IPS-20b (cell line): ENCODE data around the gene DVL2.

Experiments used
- H3K27ac ChIP-seq: one replicate; pipeline ENCODE4 v1.5.1; 2013; ENCODE audit warnings: low read length
- H3K27me3 ChIP-seq: 2 replicates; pipeline ENCODE4 v1.6.1; 2013; ENCODE audit warnings: mild to moderate bottlenecking, low read length, inconsistent platforms; ENCODE audit not compliant: insufficient read depth
- H3K36me3 ChIP-seq: 2 replicates; pipeline ENCODE4 v1.6.1; 2013; ENCODE audit warnings: low read depth, mild to moderate bottlenecking, inconsistent platforms, low read length, moderate library complexity; ENCODE audit not compliant: insufficient read depth
- H3K4me1 ChIP-seq: 2 replicates; pipeline ENCODE4 v1.6.1; 2013; ENCODE audit warnings: mild to moderate bottlenecking, control low read depth, inconsistent platforms, low read length, moderate library complexity; ENCODE audit not compliant: insufficient read depth
- H3K4me3 ChIP-seq: 2 replicates; pipeline ENCODE4 v1.5.1; 2013; ENCODE audit warnings: mild to moderate bottlenecking, low read length, inconsistent platforms
- H3K9ac ChIP-seq: 2 replicates; pipeline ENCODE4 v1.6.1; 2013; ENCODE audit warnings: low read depth, mild to moderate bottlenecking, inconsistent platforms, low read length, moderate library complexity
- H3K9me3 ChIP-seq: 2 replicates; pipeline ENCODE4 v1.6.1; 2013; ENCODE audit warnings: mild to moderate bottlenecking, low read depth, low read length, inconsistent platforms; ENCODE audit not compliant: insufficient read depth

The DVL2 gene

DNA sequence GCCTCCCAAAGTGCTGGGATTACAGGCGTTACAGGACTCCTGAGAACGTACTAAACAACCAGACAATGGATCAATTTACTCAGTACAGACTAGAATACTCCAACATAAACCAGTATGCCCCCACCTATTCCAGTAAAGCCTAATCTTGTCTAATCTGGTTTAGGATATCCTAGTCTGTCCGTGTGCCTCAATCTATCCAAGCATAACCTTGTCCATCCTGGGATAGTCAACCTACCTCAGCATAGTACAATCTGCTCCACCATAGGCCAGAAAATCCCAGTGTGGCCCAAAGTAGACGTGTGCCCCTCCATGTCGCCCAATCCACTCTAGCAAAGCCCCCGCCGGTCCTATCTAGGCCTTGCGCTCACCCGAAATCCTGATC, 625 bp downstream of the DVL2 start:
- H3K27me3 ChIP-seq: no peaks in the 10 kb centered on the region
- peak overlapping the region; percentile 100 for H3K4me3 ChIP-seq
- no peaks in the 10 kb centered on the region for H3K9me3 ChIP-seq
- peak overlapping the region; percentile 10 for H3K27ac ChIP-seq
- peaks cover 13% of the 10 kb centered on the region for H3K4me1 ChIP-seq
- peaks cover 53% of the 10 kb centered on the region for H3K36me3 ChIP-seq
- H3K9ac ChIP-seq: peak overlapping the region; percentile 98

DNA sequence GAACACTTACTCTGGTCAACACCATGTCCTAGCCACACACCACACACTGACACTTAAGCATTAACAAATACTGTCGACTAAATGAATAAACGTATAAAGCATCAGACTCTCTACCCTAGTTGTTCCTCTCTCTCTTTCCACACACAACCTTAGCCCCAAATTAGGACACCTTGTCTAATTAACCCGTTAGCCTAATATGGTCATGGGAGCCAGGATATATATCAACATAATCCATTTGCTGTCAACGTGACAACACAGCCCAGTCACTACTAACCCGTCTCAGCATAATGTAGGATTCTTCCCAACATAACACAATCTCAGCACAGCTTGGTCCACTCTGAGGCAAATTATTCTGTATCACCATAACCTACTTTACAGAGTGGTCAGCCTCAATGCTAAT, 2.2 kb downstream of the DVL2 start:
- Histone ChIP-seq H3K9ac (no peak overlapping the region), H3K4me3 (peak overlapping the region; percentile 12), H3K4me1 (peaks cover 9% of the 10 kb centered on the region), H3K27me3 (no peaks in the 10 kb centered on the region), H3K36me3 (peaks cover 64% of the 10 kb centered on the region), H3K27ac (no peak overlapping the region), H3K9me3 (no peaks in the 10 kb centered on the region)

DNA sequence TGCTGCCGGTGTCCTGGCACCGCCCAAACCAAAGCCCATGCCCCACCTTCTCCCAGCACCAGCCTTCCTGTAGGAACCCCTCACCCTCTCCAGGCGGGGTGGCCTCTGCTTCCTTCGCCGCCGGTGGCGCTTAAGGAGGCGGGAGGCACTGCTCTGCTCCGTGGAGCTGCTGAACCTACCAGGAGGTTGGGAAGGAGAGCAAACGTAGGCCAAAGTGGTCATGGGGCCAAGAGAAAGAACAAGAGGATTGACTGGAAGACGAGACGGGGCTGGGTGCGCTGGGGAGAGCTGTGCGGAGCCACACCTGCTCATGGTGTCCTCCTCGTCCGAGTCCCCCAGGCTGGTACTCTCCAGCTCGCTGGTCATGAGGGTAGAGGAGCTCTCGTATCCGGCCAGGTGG, 4.8 kb downstream of the DVL2 start:
- Histone ChIP-seq H3K4me1 (peaks cover under 1% of the 10 kb centered on the region; the same call in 1 of the 2 replicates), H3K27ac (no peak overlapping the region), H3K36me3 (peaks cover 64% of the 10 kb centered on the region), H3K9me3 (no peaks in the 10 kb centered on the region), H3K4me3 (no peak overlapping the region), H3K9ac (no peak overlapping the region), H3K27me3 (no peaks in the 10 kb centered on the region)

DNA sequence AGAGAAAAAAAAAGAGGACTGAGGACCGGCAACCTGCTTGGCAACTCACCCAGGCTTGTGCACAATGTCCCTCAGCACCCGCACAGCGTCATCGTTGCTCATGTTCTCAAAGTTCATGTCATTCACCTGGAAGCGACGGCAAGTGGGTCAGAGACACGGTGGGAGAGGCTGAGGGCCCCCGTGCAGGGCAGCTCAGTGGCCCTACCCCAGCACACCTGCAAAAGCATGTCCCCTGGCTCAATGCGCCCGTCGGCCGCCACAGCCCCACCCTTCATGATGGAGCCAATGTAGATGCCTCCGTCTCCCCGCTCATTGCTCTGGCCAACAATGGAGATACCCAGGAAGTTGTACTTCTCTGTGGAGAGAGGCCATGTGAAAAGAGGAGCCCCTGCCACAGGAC, 5.4 kb downstream of the DVL2 start:
- no peaks in the 10 kb centered on the region for H3K9me3 ChIP-seq
- H3K9ac ChIP-seq: no peak overlapping the region
- H3K36me3 ChIP-seq: peaks cover 69% of the 10 kb centered on the region
- no peaks in the 10 kb centered on the region for H3K27me3 ChIP-seq
- no peak overlapping the region for H3K4me3 ChIP-seq
- no peaks in the 10 kb centered on the region; the same call in 1 of the 2 replicates for H3K4me1 ChIP-seq
- H3K27ac ChIP-seq: no peak overlapping the region

DNA sequence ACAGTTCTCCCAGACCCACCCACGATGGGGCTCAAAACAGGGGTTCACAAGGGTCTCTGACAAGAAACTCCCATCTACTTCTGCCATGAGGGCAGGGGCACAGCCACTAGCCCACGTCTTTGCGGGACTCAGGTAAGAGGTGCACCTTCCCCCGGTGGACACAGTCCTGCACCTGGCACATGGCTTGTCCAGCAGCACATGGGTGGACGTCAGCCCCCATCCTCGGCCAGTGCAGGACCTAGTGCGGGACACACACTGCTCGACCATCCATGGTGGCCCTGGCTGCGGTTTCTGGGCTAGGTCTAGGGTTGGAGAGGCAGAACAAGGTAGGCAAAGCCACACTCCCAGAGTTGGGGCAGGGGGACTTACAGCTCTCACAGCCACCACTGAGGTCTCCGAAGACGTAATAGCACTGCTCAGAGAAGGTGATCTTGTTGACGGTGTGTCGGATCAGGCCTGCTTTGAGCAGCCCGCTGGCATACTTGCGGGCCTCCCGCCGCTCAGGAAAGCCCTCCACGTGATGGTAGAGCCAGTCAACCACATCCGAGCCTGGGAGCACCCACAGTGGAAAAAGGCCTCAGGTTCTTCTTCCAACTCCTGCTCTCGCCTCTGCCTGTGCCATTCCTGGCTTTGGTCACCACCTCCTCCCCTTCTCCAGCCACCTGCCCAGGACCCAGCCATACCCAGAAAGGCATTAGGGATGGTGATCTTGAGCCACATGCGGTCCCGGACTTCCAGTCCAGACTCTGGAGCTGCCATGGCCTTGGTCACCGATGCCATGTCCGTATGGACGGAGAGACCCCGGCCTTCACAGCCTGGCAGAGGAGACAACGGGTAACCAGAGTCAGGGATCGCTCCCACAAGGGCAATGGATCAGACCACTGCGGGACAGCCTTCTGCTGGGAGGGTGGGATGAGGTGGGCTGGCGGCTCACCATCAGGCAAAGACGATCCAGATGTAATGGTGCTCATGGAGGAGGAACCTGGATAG, 7.3 kb downstream of the DVL2 start:
- peaks cover 88% of the 10 kb centered on the region for H3K36me3 ChIP-seq
- H3K9me3 ChIP-seq: no peaks in the 10 kb centered on the region
- H3K4me1 ChIP-seq: no peaks in the 10 kb centered on the region; the same call in 1 of the 2 replicates
- no peak overlapping the region for H3K27ac ChIP-seq
- H3K9ac ChIP-seq: no peak overlapping the region
- no peak overlapping the region for H3K4me3 ChIP-seq
- no peaks in the 10 kb centered on the region for H3K27me3 ChIP-seq

DNA sequence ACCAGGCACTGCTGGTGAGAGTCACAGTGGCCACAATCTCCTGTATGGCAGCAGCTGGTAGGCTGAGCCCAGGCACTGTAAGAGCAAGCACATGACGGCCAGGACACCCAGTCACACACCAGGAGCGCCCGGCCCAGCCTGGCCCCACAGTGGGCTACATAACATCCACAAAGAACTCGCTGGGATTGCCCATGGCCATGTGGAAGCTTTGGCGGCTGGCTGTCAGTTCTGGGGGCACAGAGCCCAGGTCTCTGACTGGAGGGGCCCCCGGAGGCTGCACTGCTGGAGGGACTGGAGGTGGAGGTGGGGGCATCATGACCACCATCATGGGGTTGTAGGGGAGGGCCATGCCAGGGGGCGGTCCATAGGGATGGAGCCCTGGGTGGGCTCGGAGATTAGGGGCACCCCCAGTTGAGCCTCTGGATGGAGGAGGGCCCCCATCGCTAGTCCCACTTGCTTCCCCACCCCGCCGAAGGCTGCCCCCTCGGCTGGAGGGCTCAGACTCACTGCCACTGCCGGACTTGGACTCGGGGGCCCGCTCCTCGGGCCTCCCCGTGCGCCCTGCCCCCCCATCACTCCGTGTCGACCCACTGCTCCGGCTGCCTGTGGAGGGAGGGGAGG, 8.5 kb downstream of the DVL2 start:
- no peak overlapping the region for H3K9ac ChIP-seq
- no peak overlapping the region for H3K27ac ChIP-seq
- no peaks in the 10 kb centered on the region for H3K4me1 ChIP-seq
- H3K4me3 ChIP-seq: no peak overlapping the region
- no peaks in the 10 kb centered on the region for H3K9me3 ChIP-seq
- no peaks in the 10 kb centered on the region for H3K27me3 ChIP-seq
- H3K36me3 ChIP-seq: peaks cover 98% of the 10 kb centered on the region

DNA sequence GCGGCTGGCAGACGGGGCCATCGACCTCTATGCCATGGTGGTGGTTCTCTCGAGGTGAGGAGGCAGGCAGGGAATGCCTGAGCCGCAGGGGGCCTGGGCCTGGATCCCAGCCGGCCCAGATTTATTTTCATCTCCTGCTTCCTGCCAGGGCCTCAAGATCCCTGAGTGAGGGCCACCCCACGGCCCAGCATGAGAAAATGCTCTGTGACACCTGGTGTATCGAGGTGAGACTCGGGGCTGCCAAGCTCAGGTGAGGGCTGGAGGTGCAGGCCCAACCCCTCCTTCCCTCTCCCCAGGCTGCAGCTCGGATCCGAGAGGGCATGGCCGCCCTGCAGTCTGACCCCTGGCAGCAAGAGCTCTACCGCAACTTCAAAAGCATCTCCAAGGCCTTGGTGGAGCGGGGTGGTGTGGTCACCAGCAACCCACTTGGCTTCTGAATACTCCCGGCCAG, 9.6 kb downstream of the DVL2 start:
- no peaks in the 10 kb centered on the region for H3K4me1 ChIP-seq
- H3K27ac ChIP-seq: no peak overlapping the region
- H3K4me3 ChIP-seq: no peak overlapping the region
- H3K9ac ChIP-seq: no peak overlapping the region
- peaks cover 87% of the 10 kb centered on the region for H3K36me3 ChIP-seq
- H3K27me3 ChIP-seq: no peaks in the 10 kb centered on the region
- no peaks in the 10 kb centered on the region for H3K9me3 ChIP-seq

DNA sequence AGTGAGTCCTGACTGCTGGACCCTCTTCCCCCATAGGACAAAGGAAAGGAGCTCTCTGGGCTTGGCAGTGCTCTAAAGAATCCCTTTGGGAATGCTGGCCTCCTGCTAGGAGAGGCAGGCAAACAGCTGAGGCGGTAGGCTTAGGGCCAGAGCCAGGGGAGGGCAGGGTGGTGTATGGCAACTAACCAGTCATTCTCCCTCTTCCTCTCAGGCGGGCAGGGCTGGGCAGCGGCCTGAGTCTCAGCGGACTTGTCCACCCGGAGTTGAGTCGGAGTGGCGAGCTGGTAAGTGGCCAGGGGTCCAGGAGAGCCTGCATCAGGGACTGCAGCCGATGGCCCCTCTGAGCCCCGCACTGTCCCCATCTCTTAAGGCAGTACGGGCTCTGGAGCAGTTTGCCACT, 10.2 kb downstream of the DVL2 start:
- Histone ChIP-seq H3K4me1 (0 out of 2 replicates have a peak, but pooled peaks cover 4% of the 10 kb centered on the region), H3K27me3 (no peaks in the 10 kb centered on the region; the same call in 1 of the 2 replicates), H3K9ac (no peak overlapping the region), H3K27ac (no peak overlapping the region), H3K36me3 (peaks cover 81% of the 10 kb centered on the region), H3K9me3 (no peaks in the 10 kb centered on the region), H3K4me3 (no peak overlapping the region)

DNA sequence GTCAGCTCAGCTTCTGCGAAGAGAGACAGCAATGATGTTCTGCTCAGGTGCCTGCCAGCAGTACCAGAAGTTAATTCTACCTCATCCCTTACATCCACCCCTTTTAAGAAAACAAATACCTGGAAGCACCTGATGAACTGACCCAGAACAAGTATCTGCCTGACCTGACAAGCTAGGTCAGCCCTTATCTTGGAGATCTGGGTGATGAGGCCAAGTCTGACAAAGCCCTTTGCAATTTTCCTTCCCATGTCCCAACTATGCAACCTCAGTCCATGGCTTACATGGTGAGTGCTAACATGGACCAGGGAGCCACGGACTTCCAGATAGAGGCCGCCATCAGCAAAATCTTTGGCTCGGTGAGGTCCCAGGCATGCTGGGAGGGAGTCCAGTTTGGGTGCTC, 10.9 kb downstream of the DVL2 start:
- no peaks in the 10 kb centered on the region for H3K9me3 ChIP-seq
- no peaks in the 10 kb centered on the region; the same call in 1 of the 2 replicates for H3K27me3 ChIP-seq
- H3K9ac ChIP-seq: no peak overlapping the region
- peaks cover 74% of the 10 kb centered on the region for H3K36me3 ChIP-seq
- no peak overlapping the region for H3K4me3 ChIP-seq
- H3K27ac ChIP-seq: no peak overlapping the region
- H3K4me1 ChIP-seq: peaks cover 8% of the 10 kb centered on the region; the same call in 1 of the 2 replicates

DNA sequence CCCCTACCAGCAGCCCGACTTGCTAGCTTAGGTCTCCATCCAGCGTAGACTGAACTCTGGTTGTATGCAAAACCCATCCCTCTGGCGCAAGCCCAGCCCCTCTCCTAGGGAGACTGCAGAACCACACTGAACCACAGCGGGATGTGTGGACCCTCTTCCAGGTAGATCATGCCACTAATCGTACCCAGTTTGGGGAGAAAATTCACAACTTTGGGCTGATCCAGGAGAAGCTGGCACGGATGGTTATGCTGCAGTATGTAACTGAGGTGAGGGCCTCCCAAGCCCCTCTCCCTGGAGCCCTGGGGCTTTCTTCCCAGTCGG, 11.4 kb downstream of the DVL2 start:
- Histone ChIP-seq H3K4me1 (peaks cover 13% of the 10 kb centered on the region; the same call in 1 of the 2 replicates), H3K36me3 (peaks cover 70% of the 10 kb centered on the region), H3K27me3 (no peaks in the 10 kb centered on the region; the same call in 1 of the 2 replicates), H3K9me3 (no peaks in the 10 kb centered on the region), H3K9ac (no peak overlapping the region), H3K4me3 (no peak overlapping the region), H3K27ac (no peak overlapping the region)

DNA sequence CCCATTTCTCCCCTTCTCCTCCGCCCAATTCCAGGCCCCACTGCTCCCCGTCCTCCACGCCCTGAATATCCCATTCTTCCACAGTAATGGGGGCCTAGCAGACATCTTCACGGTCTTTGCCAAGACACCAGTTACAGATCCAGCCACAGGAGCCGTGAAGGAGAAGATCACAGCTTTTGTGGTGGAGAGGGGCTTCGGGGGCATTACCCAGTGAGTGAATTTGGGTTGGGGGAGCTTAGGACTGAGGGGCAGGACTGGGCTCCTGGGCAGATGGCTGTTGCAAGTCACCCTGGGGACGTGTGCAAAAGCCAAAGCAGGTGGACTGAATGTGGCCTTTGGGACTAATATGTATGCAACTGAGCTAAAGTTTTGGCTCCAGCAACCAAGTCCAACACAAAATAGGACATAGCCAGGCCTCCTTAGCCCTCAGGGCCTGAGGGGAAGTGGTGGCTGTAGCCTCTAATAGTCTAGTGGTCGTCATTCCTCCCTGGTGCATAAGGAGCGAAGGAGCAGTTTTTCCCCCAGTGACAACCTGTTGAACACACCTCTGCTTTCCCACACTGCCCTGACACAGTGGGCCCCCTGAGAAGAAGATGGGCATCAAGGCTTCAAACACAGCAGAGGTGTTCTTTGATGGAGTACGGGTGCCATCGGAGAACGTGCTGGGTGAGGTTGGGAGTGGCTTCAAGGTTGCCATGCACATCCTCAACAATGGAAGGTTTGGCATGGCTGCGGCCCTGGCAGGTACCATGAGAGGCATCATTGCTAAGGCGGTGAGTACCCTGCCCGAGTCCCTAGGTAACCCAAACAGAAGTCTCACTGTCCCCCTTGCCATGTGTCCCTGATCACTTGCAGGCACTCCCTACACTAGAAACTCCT, 12.0 kb downstream of the DVL2 start:
- H3K4me3 ChIP-seq: no peak overlapping the region
- H3K36me3 ChIP-seq: peaks cover 64% of the 10 kb centered on the region
- H3K27ac ChIP-seq: no peak overlapping the region
- no peaks in the 10 kb centered on the region for H3K9me3 ChIP-seq
- no peaks in the 10 kb centered on the region; the same call in 1 of the 2 replicates for H3K27me3 ChIP-seq
- peaks cover 16% of the 10 kb centered on the region; the same call in 1 of the 2 replicates for H3K4me1 ChIP-seq
- no peak overlapping the region for H3K9ac ChIP-seq
